22Rv1 (cell line): ENCODE results near the gene PCBP1.
A peak's percentile ranks its signal among the peaks of the same experiment; 100 is the strongest.

Source experiments
- H3K27ac ChIP-seq: fragments of 450-650 bp; 2 replicates; pipeline ENCODE4 v1.5.1; 2017
- ZFX ChIP-seq: fragments of 450-650 bp; IDR thresholded peaks from 2 replicates; pipeline ENCODE4 v1.6.1; 2017; ENCODE audit warnings: antibody characterized with exemption, borderline replicate concordance
- TF ChIP-seq, protein P1 (sequence below): fragments of 450-650 bp; IDR thresholded peaks from 2 replicates; pipeline ENCODE4 v1.5.1; 2017; ENCODE audit warnings: mild to moderate bottlenecking

Gene PCBP1

DNA sequence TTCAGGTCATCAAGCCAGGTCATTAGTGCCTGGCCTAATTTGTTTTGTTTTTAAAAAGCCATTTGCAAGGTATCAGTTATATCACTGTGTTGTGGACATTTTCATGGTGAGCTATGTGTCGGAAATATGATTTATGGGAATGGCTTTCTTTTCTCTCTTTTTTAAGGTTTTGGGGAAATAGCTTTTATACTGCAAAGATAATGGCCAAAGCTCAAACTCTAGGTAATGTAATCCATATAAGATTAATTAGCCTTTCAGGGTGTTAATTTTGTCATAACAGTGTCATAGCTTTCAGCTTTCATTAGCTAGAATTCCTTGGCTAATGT, 45.8 kb downstream of the PCBP1 start:
- TF ChIP-seq, protein P1, sequence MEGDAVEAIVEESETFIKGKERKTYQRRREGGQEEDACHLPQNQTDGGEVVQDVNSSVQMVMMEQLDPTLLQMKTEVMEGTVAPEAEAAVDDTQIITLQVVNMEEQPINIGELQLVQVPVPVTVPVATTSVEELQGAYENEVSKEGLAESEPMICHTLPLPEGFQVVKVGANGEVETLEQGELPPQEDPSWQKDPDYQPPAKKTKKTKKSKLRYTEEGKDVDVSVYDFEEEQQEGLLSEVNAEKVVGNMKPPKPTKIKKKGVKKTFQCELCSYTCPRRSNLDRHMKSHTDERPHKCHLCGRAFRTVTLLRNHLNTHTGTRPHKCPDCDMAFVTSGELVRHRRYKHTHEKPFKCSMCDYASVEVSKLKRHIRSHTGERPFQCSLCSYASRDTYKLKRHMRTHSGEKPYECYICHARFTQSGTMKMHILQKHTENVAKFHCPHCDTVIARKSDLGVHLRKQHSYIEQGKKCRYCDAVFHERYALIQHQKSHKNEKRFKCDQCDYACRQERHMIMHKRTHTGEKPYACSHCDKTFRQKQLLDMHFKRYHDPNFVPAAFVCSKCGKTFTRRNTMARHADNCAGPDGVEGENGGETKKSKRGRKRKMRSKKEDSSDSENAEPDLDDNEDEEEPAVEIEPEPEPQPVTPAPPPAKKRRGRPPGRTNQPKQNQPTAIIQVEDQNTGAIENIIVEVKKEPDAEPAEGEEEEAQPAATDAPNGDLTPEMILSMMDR: no peak
- no peak for TF ChIP-seq ZFX
- H3K27ac ChIP-seq: peak overlapping the region; percentile 90

DNA sequence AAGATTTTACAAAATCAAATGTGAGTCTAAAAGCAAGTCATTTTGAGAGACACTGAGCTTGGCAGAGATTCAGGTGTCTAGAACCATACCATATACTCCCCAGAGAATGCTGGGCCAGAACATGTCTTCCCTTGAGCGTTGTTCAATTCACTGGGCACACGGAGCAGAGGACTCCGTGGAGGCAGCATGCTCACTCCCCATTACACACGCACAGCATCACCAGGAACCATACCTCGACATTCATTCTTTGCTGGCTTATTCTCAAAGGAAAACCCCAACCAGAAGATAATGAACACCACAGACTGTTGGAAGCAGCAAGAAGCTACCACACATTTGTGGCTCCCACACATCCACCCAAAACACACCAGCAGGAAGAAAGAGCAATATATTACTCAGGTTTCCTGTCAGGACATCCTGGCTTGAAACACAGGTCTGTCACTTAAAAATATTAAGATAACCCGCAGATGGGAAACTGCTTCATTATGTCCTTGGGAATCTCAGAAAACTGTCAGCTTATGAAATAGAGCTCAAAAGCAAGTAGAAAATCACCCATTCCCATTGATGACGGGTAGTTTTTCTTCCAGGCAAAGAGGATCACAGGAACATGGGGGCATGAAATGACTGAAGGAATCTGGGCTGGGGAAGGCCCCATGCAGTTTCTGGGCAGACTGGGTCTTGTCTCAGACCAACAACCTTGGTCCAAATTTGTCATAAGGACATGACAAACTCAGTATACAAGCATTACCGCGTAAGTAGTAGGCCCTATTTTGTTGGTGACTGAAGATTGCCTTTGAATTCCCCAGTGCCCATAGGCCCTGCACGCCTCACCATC, 46.4 kb downstream of the PCBP1 start:
- TF ChIP-seq, protein P1: no peak
- TF ChIP-seq ZFX: no peak
- peak overlapping the region; percentile 90 for H3K27ac ChIP-seq

DNA sequence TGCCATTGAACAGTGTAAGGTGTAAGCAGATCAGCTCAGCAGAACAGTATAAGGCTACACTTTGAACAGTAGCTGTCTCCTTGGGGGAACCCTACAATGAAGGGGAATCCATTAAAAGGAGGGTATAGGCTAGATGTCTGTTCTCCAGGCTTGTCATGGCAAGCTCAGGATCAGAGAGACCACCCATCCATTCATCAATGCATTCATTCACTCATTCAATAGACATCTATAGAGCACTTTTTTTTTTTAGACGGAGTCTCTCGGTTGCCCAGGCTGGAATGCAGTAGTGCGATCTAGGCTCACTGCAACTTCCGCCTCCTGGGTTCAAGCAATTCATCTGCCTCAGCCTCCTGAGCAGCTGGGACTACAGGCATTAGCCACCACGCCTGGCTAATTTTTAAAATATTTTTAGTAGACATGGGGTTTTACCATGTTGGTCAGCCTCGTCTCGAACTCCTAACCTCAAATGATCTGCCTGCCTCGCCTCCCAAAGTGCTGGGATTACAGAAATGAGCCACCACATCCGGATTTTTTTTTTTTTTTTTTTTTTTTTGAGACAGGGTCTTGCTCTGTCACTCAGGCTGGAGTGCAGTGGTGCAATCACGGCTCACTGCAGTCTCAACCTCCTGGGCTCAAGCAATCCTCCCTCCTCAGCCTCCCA, 47.2 kb downstream of the PCBP1 start:
- peak overlapping the region; percentile 90 for H3K27ac ChIP-seq
